Globus pallidus (tissue), 1 donor: ENCODE measurements around the gene MINDY2.

Experiments
- DNase-seq: peaks from one replicate; pipeline ENCODE4 v3.0.0-alpha.2; 2015; ENCODE audit warnings: low spot score

MINDY2 gene, protein sequence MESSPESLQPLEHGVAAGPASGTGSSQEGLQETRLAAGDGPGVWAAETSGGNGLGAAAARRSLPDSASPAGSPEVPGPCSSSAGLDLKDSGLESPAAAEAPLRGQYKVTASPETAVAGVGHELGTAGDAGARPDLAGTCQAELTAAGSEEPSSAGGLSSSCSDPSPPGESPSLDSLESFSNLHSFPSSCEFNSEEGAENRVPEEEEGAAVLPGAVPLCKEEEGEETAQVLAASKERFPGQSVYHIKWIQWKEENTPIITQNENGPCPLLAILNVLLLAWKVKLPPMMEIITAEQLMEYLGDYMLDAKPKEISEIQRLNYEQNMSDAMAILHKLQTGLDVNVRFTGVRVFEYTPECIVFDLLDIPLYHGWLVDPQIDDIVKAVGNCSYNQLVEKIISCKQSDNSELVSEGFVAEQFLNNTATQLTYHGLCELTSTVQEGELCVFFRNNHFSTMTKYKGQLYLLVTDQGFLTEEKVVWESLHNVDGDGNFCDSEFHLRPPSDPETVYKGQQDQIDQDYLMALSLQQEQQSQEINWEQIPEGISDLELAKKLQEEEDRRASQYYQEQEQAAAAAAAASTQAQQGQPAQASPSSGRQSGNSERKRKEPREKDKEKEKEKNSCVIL

DNA sequence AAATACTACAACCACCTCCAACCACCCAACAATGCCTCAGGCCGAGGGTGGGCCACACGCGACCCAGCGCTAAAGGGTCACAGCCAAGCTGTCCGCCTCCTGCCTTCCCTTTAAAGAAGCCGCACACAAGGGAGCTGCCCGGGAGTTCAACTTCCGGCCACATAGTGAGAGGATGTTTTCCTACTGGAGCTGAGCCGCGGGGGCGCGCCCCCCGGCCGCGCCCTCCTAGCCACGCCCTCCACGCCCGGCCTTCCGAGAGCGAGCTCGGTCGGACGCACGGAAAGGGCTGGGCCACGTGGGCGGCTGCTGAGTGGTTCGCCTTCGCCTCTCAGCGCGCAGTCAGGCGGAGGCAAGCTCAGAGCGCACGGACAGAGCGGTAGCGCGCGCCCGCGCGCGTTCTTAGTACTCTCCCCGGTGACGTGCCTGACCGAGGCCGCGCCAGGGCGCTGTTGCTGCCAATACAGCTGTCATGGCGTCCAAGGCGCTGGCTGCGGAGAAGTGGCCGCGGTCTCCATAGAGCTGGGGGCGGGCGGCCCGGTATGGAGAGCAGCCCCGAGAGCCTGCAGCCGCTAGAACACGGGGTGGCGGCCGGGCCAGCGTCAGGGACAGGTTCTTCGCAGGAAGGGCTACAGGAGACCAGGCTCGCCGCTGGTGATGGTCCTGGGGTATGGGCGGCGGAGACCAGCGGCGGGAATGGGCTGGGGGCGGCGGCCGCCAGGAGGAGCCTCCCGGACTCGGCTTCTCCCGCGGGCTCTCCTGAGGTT is at the start of gene MINDY2:
MINDY2 (plus strand) TSS at position 446 of the 764 bp plus-strand sequence; CDS start at position 540, 94 bp downstream.
- DNase-seq, result peak; percentile 99

DNA sequence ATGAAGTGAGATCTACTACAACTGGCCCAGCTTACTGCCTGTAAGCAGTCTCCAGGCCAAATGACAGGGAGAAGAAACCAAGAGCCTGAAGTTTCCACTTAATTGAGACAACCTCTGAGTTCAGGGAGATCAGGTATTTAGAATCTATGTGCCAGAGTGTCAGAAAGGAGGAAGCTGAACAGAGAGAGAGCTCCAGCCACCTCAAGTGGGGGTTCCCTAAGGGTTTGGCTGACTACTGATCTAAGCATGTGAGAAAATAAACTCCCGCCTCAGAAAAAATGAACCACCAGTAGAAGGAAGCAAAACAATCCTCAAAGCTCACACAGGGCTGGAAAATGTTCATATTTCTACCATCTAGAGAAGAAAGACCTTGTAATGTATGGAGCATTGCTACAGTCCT is 46.6 kb upstream of the MINDY2 start:
- DNase-seq, result no peak

DNA sequence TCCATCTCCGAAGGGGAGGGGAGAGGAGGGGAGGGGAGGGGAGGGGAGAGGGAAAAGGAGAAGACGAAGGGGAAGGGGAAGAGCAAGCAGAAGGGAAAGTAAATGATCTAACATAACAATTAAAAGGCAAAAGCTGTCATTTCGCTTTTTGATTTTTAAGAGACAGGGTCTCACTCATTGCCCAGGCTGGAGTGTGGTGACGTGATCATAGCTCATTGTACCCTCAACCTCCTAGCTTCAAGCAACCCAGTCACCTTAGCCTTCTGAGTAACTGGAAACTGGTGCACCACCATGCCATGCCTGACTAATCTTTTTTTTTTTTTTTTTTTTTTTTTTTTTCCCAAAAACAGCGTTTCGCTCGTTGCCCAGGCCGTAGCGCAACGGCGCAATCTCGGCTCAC is 44.2 kb upstream of the MINDY2 start:
- DNase-seq, result no peak

DNA sequence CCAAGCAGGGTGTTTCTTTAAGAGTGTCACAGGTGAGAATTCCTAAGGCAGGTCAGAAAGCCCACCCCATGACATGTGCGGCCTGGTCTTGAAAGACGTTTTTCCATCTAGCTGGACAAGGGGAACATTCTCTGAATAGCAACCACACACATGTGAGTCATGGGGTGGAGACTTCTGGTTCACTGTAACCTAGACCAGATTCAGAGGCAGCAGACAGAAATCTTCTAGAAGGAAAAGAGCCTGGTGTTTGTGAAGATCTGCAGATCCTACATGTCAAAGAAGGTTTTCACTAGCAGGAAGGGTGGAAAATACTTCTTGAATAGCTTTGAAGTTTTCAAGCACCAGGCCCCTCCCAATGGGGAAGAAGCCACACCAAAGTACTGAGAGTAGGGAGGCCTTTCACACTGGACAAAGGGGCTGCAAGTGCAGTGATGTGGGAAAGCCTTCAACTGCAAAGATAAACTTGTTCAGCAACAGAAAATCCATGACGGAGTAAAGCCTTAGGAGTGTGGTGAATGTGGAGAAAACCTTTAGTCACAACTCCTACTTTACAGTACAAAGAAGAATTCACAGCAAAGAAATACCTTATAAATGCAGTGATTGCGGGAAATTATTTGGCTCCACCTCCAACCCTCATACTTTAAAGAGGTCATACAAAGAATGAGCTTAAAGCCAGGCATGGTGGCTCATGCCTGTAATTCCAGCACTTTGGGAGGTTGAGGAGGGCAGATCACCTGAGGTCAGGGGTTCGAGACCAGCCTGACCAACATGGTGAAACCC is 39.2 kb upstream of the MINDY2 start:
- no peak for DNase-seq

DNA sequence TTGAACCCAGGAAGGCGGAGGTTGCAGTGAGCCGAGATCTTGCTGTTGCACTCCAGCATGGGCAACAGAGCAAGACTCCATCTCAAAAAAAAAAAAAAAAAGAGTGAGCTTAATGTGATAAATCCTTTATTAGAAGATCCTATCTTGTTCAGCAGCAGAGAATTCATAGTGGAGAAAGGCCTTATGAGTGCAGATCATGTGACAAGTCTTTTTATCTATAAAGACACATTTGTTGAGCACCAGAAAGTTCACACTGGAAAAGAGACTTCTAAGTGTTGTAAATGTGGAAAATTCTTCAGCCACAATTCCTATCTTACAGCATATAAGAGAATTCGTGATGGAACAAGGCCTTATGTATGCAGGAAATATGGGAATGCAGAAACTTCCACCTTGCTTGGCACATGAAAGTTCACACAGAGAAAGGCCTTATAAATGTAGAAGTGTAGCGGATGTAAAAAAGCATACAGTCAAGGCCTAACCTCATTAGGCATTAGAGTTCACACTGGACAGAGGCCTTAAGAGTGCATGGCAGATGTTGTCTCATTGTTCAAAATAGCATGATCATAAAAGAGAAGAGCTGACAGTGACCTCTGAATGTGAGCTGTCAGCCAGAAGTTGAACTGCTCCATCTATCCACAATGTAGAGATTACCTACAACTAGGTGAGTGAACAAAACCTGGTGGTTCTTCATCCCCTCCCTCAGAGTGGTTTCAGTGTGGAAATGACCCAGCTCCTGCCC is 38.3 kb upstream of the MINDY2 start:
- DNase-seq, result no peak

DNA sequence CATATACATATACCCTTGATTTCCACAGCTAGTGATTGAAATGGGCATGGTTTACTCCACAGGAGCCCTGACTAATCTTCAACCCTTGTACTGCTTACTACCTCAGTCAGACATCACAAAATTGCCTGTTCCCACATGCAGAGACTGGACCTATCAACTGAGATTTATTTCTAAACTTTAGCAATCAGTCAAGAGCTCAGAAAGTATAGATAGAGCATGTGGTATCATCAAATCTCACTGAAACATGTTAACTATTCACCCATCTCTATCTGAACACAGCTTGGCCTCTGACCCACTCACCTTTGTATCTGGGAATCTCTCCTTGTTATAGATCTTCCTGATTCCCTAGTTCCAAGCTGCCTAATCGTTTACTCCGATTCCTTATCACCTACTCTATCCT is 36.2 kb upstream of the MINDY2 start:
- no peak for DNase-seq

DNA sequence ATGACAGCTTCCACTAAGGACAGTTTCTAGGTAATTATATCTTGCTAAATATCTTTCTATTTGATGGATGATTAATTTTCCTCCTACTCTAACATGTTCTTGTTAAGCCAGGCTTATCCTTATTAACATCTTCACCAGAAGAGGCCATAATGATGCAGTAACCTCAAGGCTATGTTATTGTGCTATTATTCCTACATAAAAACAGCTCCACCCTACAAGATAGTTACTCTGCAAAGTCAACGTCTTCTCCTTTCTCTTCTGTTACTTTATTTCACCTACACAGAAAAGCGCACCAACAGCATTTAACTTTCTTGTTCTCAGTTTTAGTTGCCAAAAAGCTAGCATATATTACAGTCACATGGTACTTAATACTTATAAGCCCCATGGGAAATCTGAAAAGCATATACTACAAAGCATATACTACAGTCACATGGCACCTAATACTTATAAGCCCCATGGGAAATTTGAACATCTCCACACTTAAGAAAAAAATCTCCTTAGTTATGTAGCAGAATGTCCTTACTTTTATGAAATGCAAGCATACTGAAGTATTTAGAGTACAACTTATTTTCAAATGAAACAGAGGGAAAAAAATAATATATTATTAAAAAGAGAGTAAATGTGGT is 35.0 kb upstream of the MINDY2 start:
- DNase-seq, result no peak

DNA sequence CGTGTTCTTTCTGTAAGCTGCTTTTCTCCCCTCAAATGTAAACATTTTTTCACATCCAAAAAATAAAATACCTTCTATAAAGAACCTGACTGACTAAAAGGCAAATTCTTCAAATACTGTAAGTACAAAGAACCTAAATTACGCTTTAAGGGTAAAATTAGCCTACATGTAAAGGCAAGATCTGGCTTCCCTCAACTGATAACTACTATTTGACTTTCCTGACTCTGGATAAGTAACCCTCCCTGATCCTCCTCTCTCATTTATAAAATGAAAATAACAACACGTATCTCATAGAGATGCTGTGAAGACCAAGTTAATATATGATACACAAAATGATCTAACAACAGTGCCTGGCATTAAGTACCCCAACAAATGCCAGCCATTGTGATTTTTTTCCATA is 33.8 kb upstream of the MINDY2 start:
- no peak for DNase-seq

DNA sequence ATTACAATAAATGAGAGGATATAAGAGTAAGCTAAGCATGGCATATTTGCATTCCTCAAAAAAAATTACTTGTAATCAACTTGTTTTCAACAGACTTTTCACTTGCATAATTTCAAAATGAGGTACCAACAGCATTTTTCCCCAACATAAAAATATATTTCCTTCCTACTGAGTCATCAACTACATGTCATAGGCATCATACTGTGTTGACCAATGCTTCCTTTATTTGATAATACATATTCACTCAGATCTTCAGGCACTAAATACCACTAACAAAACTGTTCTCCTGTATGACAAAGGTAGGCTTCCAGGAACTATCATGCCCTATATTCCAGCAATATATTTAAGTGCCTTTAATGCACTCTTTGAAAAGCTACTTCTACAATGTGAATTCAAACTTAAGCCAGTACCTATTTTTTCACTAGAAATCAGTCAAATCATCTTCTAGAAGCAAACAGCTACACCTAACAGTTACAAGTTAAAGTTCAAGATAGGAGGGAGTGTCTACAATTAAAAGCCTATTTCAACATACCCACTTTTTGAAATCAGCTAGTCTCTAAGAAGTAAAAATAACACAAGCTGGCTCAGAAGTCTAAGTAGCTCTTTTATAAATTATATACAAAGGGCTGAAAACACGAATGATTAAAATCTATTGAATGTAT is 32.9 kb upstream of the MINDY2 start:
- no peak for DNase-seq

DNA sequence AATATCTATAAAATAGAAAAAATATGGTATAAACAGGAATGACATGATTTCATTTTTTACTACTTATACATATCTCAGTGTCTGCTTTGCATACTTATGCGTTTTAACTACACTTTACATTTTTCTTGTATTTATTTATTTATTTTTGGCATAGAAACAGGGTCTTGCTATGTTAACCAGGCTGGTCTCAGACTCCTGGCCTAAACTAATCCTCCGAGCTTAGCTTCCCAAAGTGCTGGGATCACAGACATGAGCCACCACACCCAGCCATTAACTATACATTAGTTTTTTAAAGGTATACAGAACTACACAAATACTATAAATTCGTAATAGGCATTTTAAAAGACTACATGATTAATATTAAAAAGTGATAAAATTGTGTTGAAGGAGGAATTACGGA is 30.7 kb upstream of the MINDY2 start:
- no peak for DNase-seq

DNA sequence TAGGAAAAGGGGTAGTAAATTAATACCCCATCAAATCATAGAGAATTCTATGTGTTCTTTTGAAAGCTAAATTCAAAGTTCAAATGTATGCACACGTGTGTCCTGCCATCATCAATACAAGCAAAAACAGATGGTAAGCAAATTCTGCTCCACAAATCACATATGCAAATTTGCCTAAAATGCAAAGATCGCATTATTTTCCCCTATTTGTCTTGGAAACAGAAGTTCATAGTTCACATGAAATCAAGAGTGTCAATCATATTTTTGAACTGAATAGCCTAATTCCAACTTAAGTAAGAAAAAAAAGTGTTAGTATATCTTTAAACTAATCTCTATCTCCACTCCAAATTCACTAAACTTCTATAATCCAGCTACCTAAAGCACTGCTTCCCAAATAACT is 30.1 kb upstream of the MINDY2 start:
- DNase-seq, result no peak

DNA sequence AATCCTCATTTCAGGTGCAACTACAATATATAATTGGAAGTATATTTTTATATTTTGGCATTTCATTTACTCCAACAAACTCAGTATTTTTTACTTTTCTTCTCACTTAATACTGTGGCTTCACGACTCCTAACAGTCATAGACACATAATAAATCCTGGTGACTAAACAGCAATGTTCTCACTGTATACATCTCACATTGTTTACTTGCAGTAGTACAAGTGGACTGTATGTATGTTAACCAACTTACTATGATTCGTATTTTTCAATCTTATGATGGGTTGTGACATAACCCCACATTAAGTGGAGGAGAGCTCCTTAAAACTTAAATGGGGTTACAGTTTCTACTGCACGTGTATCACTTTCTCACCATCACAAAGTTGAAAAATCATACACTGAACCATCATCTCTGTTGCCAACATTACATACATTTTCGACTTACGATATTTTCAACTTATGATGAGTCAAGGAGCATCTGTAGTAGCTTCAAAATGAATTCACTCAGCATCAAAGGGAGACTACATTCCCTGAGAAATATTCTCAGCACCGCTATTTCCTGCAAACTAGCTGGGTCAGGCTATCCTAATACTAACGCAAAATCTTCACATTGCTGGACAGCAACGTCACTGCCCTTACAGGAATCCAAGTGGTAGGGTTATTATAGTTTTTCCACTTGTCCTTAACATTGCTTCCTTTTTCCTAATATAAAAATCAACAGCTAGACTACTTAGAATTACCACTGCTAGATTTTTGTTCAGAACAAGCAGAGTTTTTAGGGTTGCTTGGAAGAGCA is 28.9 kb upstream of the MINDY2 start:
- no peak for DNase-seq

DNA sequence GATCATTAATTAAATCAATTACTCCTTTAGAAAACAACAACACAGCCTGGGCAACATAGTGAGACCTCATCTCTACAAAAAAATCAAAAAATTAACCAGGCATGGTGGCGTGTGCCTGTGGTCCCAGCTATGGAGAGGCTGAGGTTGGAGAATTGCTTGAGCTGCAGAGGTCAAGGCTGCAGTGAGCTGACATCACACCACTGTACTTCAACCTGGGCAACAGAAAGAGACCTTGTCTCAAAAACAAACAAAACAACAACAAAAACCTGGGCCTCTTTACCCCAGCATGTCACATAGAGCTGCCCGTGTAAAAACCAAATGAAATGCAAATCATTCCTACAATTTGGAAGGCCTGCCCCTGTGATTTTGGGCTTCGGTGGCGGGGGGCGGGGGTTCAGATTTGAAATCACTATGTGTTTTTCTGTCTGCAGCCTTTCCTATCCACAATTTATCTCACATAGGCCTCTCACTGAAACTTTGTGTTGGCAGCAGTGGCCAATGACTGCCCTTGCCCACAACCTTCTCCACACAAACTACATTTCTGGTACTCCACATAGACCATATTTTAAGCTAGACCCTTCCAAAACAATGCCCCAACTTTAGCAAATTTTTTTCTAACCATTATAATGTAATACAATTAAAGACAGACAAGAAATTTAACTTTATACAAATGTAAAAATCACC is 28.1 kb upstream of the MINDY2 start:
- DNase-seq, result no peak

DNA sequence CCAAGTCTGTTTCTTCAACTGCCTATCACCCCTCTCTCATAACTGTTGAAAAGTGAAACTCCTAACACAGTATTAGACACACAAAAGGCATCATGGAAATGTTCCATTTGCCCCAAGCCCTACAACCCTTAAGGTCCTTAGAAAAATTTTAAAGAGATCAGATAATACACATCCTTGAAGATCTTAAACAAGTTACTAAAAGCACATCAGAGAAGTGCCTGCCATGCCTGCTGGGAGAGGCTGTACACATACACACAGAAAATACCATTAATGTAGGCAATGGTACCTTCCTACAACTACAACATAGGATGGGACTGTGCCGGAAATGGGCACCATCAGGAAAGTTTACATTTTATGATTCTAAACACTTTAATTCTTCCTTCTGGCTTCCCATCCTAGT is 24.9 kb upstream of the MINDY2 start:
- no peak for DNase-seq

DNA sequence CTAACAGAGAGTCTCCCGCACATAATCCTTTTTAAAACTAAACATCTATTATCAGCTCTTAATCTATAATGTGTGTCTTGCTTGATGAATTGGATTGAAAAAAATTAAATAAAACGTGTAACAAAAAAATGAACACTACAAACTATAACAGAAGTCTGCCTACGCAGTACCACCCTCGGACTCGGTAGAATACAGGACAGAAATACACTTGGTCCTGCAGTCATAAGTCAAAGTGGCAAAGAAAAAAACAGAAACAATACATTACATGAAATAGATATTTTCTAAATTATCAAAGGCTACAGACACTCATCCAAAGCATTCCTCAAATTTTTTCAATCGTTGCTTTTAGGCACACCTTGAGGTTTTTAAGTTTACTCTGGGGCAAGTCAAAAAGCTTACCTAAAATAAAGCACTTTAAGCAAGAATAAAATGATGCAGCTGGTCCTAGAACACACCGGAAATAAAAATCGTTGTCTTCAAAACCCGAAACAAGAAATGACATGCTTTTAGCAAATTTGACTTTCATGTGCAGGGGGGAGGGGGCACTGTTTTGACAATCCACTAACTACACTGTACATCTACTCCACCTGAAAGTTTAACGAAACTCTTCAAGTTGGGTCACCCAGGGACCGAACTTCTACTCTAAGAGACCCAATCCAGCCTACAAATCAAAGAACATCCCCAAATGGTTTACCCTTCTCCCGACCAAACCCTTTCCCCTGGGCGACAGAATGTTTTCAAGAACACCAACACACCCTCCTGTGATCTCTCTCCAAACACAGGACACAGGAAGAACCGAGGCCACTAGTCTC is 22.9 kb upstream of the MINDY2 start:
- peak; percentile 52 for DNase-seq

DNA sequence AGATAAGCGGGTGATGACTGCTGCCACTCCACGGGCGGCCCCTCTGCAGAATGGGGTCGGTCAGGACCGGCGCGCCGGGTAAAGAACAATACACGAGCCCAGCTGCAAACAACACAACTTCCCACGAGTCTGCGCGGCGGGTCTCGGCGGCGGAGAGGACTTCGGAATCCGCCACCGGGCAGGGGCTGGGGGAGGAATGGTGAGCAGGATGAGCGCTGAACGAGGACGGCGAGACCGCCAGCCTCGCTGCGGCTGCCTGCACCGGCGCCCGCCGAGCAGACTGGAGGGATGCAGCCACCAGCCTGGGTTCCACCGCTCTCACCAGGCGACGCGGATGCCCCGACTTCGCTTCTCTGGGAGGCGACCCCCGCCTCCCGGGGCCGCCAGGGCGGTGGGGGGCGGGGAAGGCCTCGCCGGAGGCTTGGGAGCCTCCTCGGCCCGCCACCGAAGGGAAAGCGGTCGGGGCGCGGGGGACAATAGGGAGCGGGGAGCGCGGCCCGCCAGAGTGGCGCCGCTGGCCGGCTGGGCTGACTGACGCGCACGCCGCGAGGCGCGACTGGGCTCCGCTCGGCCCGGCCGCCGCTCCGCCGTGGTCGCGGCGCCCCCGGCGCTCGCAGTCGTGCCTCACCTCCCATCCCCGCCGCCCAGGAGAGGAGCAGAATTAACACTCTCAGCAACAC is 22.1 kb upstream of the MINDY2 start:
- no peak for DNase-seq

DNA sequence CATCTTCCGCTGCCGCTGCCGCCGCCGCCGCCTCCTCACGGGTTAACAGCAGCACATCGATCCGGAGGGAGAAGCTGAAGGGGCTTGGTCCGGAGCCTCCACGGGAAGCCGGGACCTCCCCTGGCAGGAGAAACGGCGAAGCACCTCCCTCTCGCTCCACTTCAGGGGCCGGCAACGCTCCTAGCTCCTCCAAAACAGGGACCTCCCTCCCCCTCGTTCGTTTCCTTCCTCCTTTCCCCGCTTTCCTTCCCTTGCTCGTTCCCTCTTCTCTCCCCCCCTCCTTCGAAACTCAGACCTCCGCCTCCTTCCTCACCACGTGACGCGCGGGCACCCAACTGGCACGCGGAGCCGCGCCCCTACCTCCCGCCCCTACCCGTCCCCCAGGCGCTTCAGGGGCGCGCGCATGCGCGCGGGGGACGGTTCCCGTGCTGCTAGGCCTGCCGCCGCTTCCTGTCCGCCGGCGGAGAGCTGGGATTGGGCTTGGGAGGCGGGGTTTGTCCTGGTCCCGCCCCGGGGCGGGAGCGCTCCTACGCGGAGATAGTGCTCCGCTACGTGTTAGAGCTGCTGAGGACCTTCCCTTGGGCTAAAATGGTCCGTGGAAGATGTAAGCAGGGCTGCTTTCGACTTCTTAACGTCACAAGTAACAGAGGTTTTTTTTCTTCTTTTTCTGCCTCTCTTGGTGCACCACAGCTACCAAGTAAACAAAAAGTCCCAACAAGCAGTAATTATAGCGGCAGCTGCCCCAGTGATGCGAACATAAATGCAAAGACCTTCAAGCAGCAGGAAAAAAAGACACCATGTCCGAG is 21.4 kb upstream of the MINDY2 start, which contains the start of gene ADAM10:
ADAM10 (minus strand) TSS at position 176 of the 806 bp plus-strand sequence; CDS start at position 3, 173 bp downstream.
- peak; percentile 99 for DNase-seq
